ENCODE results near the gene DHX36.

GRCh38 chr3:154327871-154328270, 3.6 kb upstream of the DHX36 start:
- TF ChIP-seq, protein P1, sequence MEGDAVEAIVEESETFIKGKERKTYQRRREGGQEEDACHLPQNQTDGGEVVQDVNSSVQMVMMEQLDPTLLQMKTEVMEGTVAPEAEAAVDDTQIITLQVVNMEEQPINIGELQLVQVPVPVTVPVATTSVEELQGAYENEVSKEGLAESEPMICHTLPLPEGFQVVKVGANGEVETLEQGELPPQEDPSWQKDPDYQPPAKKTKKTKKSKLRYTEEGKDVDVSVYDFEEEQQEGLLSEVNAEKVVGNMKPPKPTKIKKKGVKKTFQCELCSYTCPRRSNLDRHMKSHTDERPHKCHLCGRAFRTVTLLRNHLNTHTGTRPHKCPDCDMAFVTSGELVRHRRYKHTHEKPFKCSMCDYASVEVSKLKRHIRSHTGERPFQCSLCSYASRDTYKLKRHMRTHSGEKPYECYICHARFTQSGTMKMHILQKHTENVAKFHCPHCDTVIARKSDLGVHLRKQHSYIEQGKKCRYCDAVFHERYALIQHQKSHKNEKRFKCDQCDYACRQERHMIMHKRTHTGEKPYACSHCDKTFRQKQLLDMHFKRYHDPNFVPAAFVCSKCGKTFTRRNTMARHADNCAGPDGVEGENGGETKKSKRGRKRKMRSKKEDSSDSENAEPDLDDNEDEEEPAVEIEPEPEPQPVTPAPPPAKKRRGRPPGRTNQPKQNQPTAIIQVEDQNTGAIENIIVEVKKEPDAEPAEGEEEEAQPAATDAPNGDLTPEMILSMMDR (IDR thresholded peaks at IDR 0.05): no peak
- TF ChIP-seq POLR2A (IDR thresholded peaks at IDR 0.05): no peak

Data from esophagus squamous epithelium (tissue), 4 donors.